ENCODE measurements around the gene SLC45A3. TPM values are rescaled to one million over a fixed set of nuclear protein-coding genes. Genes with fewer than 3 reads are reported as not detected.

SLC45A3 gene
- total RNA-seq, 1 experiment from 2014 or later = 16.7 TPM

GRCh38 chr1:205690122-205690756 is 9.9 kb upstream of the SLC45A3 start:
- H4K20me1 ChIP-seq (ENCODE audit: control insufficient read depth, insufficient read depth, insufficient read length) = no peaks in the 10 kb centered on the region
- H3K79me2 ChIP-seq (ENCODE audit: insufficient read depth, low read length) = no peaks in the 10 kb centered on the region
- no peak overlapping the region for H2BK120ac ChIP-seq (ENCODE audit: low read depth, low read length, poor library complexity, severe bottlenecking)
- H3K9ac ChIP-seq (ENCODE audit: extremely low read depth, insufficient read length, low read length) = no peak overlapping the region
- no peak overlapping the region for H2AK5ac ChIP-seq (ENCODE audit: insufficient read length, low read length)
- no peaks in the 10 kb centered on the region for H3K9me3 ChIP-seq (ENCODE audit: control insufficient read depth, low read depth, low read length)
- H4K91ac ChIP-seq (ENCODE audit: insufficient read length, low read depth, low read length) = no peak overlapping the region
- no peak overlapping the region for H3K4me2 ChIP-seq (ENCODE audit: insufficient read depth, insufficient read length, low read length)
- H3K23ac ChIP-seq (ENCODE audit: insufficient read length, low read depth, low read length) = no peak overlapping the region
- H2BK20ac ChIP-seq (ENCODE audit: low read depth, low read length, poor library complexity, severe bottlenecking) = no peak overlapping the region
- Mint-ChIP-seq H3K36me3 (ENCODE audit: insufficient read depth in 1 of 3, low read depth in 3 of 3) (no peaks in the 10 kb centered on the region), H3K27me3 (ENCODE audit: low read depth) (peaks cover 5% of the 10 kb centered on the region), H3K4me1 (peaks cover 35 to 43% of the 10 kb centered on the region in 2 experiments), H3K4me3 (no peak overlapping the region), H3K9me3 (no peaks in the 10 kb centered on the region), H3K27ac (no peak overlapping the region)
- H2BK15ac ChIP-seq (ENCODE audit: low read depth, low read length) = no peak overlapping the region
- H4K8ac ChIP-seq (replicated peaks; ENCODE audit: insufficient read length, low read depth, low read length) = no peak overlapping the region
- no CpG with 5 or more reads among the region's 8 CpGs for WGBS (ENCODE audit: extremely low coverage, insufficient read length, low lambda C conversion rate)
- no peak overlapping the region for H2BK12ac ChIP-seq (ENCODE audit: insufficient read length, low read depth, low read length)
- H3K14ac ChIP-seq (ENCODE audit: insufficient read depth, low read length) = no peak overlapping the region
- H3K4me1 ChIP-seq (ENCODE audit: insufficient read depth, low read length) = peaks cover 7% of the 10 kb centered on the region; the same call in 1 of the 2 replicates
- H2BK5ac ChIP-seq (ENCODE audit: insufficient read length, low read length) = no peak overlapping the region
- no peak overlapping the region for H3K4ac ChIP-seq (ENCODE audit: low read depth, low read length)
- no peak overlapping the region for H2AFZ ChIP-seq (ENCODE audit: low read length)
- no peak for DNase-seq
- no peaks in the 10 kb centered on the region for H3K27me3 ChIP-seq (ENCODE audit: insufficient read depth, low read length)
- no peak overlapping the region for H4K5ac ChIP-seq (ENCODE audit: insufficient read length, low read depth, low read length)
- H3K56ac ChIP-seq (ENCODE audit: insufficient read length, low read depth, low read length) = no peak overlapping the region
- H3K79me1 ChIP-seq (ENCODE audit: insufficient read depth, low read depth, low read length, poor library complexity, severe bottlenecking) = no peaks in the 10 kb centered on the region
- TF ChIP-seq, protein P1, sequence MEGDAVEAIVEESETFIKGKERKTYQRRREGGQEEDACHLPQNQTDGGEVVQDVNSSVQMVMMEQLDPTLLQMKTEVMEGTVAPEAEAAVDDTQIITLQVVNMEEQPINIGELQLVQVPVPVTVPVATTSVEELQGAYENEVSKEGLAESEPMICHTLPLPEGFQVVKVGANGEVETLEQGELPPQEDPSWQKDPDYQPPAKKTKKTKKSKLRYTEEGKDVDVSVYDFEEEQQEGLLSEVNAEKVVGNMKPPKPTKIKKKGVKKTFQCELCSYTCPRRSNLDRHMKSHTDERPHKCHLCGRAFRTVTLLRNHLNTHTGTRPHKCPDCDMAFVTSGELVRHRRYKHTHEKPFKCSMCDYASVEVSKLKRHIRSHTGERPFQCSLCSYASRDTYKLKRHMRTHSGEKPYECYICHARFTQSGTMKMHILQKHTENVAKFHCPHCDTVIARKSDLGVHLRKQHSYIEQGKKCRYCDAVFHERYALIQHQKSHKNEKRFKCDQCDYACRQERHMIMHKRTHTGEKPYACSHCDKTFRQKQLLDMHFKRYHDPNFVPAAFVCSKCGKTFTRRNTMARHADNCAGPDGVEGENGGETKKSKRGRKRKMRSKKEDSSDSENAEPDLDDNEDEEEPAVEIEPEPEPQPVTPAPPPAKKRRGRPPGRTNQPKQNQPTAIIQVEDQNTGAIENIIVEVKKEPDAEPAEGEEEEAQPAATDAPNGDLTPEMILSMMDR (conservative IDR thresholded peaks at IDR 0.05) = no peak
- no peaks in the 10 kb centered on the region for H3K23me2 ChIP-seq (ENCODE audit: insufficient read length, low read depth, low read length, poor library complexity, severe bottlenecking)
- no peak overlapping the region for H3K27ac ChIP-seq (ENCODE audit: insufficient read length, low read depth, low read length)
- H3K18ac ChIP-seq (ENCODE audit: insufficient read length, low read depth, low read length) = no peak overlapping the region
- H3T11ph ChIP-seq (ENCODE audit: low read length) = no peak overlapping the region
